HCT116 (cell line): ENCODE data around the gene NFATC1. TPM values are rescaled to one million over a fixed set of nuclear protein-coding genes. Genes with fewer than 3 reads are reported as not detected.

ENCODE experiments used
- ATAC-seq: fragments of 200-7000 bp; cut with Tn5 transposase; 2 replicates; pipeline ENCODE4 v1.9.1; 2020; ENCODE audit warnings: mild to moderate bottlenecking, moderate library complexity
- BruUV-seq: library from RNA; stranded (reverse); fragments of 400-500 nt; replicated peaks from 2 replicates; lab custom pipeline; 2021; lab: Mats Ljungman, UMichigan
- CTCF ChIA-PET: fragments of 300-600 bp; sonication (Branson Sonifier 250); formaldehyde crosslinking; loops from one replicate; lab custom pipeline; 2021; ENCODE audit warnings: antibody characterized with exemption; lab: Charles Lee
- POLR2A ChIA-PET: fragments of 300-600, 350-600 bp; sonication (Branson Sonifier 250); formaldehyde crosslinking; loops from one replicate; lab custom pipeline; 2021; ENCODE audit warnings: antibody characterized with exemption; lab: Charles Lee
- RAD21 ChIA-PET, 2 experiments: fragments of 300-600 bp; sonication (Branson Sonifier 250); formaldehyde crosslinking; loops; one replicate each; lab custom pipeline; 2023; ENCODE audit warnings: low total read pairs in 2 of 2; ENCODE audit not compliant: uncharacterized antibody in 2 of 2, unreplicated experiment in 2 of 2, low non-redundant PET in 1 of 2; lab: Charles Lee
- DNase-seq: peaks from one replicate; pipeline ENCODE4 v3.0.0-alpha.2; 2010; ENCODE audit warnings: low read depth, low spot score
- H2AFZ ChIP-seq: fragments of 200-600 bp; shearing (Covaris generic), sonication (generic); 2 replicates; pipeline ENCODE4 v1.6.1; 2017; ENCODE audit warnings: low read depth, mixed run types, mixed read lengths, antibody characterized with exemption, low read length; ENCODE audit not compliant: poor library complexity, severe bottlenecking
- H3K27ac ChIP-seq: 2 replicates; pipeline ENCODE4 v1.5.1; 2012; ENCODE audit warnings: low read depth, low read length
- H3K27me3 ChIP-seq: fragments of 200-600 bp; sonication (generic); 2 replicates; pipeline ENCODE4 v1.6.1; 2016; ENCODE audit warnings: mixed run types, low read length, mixed read lengths; ENCODE audit not compliant: insufficient read depth
- H3K36me3 ChIP-seq, 2 experiments: fragments of 200-500 bp in 1 of 2; fragments of 200-600 bp in 1 of 2; sonication (Bioruptor generic) in 1 of 2; sonication (generic) in 1 of 2; 2 replicates each; pipeline versions ENCODE4 v1.5.1 to v1.6.1; 2014 to 2016; ENCODE audit warnings: low read length in 2 of 2, inconsistent platforms in 1 of 2, mixed read lengths in 1 of 2, mixed run types in 1 of 2; ENCODE audit not compliant: insufficient read depth in 2 of 2, control insufficient read depth in 1 of 2
- H3K4me1 ChIP-seq, 2 experiments: fragments of 200-600 bp in 1 of 2; sonication (generic) in 1 of 2; 2 replicates each; pipeline versions ENCODE4 v1.5.1 to v1.6.1; 2012 to 2017; ENCODE audit warnings: low read length in 2 of 2, inconsistent platforms in 1 of 2, mild to moderate bottlenecking in 1 of 2, mixed read lengths in 1 of 2, mixed run types in 1 of 2, moderate library complexity in 1 of 2; ENCODE audit not compliant: insufficient read depth in 2 of 2, control insufficient read depth in 1 of 2
- H3K4me2 ChIP-seq: fragments of 200-600 bp; sonication (generic); 2 replicates; pipeline ENCODE4 v1.6.1; 2017; ENCODE audit warnings: mixed run types, low read length, mixed read lengths
- H3K4me3 ChIP-seq, 2 experiments: fragments of 200-600 bp in 1 of 2; sonication (generic) in 1 of 2; replicated peaks in 1 of 2; 2 replicates each; pipeline ENCODE4 v1.5.1; 2011 to 2016; ENCODE audit warnings: low read length in 2 of 2, control low read depth in 1 of 2, low read depth in 1 of 2, mild to moderate bottlenecking in 1 of 2, mixed read lengths in 1 of 2, mixed run types in 1 of 2
- H3K79me2 ChIP-seq: fragments of 200-600 bp; sonication (generic); 2 replicates; pipeline ENCODE4 v1.6.1; 2017; ENCODE audit warnings: mild to moderate bottlenecking, mixed run types, low read length, moderate library complexity, mixed read lengths; ENCODE audit not compliant: insufficient read depth
- H3K9ac ChIP-seq: fragments of 200-600 bp; sonication (generic); 2 replicates; pipeline ENCODE4 v1.6.1; 2016; ENCODE audit warnings: low read length, mixed read lengths
- H3K9me2 ChIP-seq: fragments of 200-600 bp; sonication (generic), shearing (Covaris generic); 2 replicates; pipeline ENCODE4 v1.6.1; 2017; ENCODE audit warnings: mixed run types, mild to moderate bottlenecking, moderate library complexity; ENCODE audit not compliant: insufficient read depth
- H3K9me3 ChIP-seq, 2 experiments: fragments of 200-500 bp in 1 of 2; fragments of 200-600 bp in 1 of 2; sonication (Bioruptor generic) in 1 of 2; sonication (generic) in 1 of 2; 2 replicates each; pipeline ENCODE4 v1.6.1; 2014 to 2017; ENCODE audit warnings: low read length in 2 of 2, mixed read lengths in 2 of 2, inconsistent platforms in 1 of 2, low read depth in 1 of 2, mild to moderate bottlenecking in 1 of 2, mixed run types in 1 of 2, moderate library complexity in 1 of 2; ENCODE audit not compliant: control insufficient read depth in 1 of 2, insufficient read depth in 1 of 2
- H4K20me1 ChIP-seq: fragments of 200-600 bp; sonication (generic), shearing (Covaris generic); 2 replicates; pipeline ENCODE4 v1.6.1; 2017; ENCODE audit warnings: mixed run types, mild to moderate bottlenecking, moderate library complexity; ENCODE audit not compliant: insufficient read depth
- CBX3 ChIP-seq: IDR thresholded peaks from 2 replicates; pipeline ENCODE4 v1.6.1; 2012; ENCODE audit warnings: low read depth
- CEBPB ChIP-seq: IDR thresholded peaks from 2 replicates; pipeline ENCODE4 v1.6.1; 2012; ENCODE audit warnings: low read depth
- ELF1 ChIP-seq: IDR thresholded peaks from 2 replicates; pipeline ENCODE4 v1.6.1; 2012; ENCODE audit warnings: low read depth, borderline replicate concordance
- EZH2 ChIP-seq: fragments of 200-600 bp; sonication (generic); IDR thresholded peaks from 2 replicates; pipeline ENCODE4 v1.6.1; 2017; ENCODE audit warnings: antibody characterized with exemption, mixed run types
- EZH2phosphoT487 ChIP-seq: fragments of 200-600 bp; IDR thresholded peaks from 2 replicates; pipeline ENCODE4 v1.6.1; 2018; ENCODE audit warnings: antibody characterized with exemption, borderline replicate concordance
- MAX ChIP-seq: IDR thresholded peaks from 2 replicates; pipeline ENCODE4 v1.6.1; 2012
- POLR2A ChIP-seq: IDR thresholded peaks from 2 replicates; pipeline ENCODE4 v1.7.0; 2011; ENCODE audit warnings: borderline replicate concordance; ENCODE audit not compliant: insufficient read depth, insufficient read length; ENCODE audit errors: extremely low read depth
- REST ChIP-seq: IDR thresholded peaks from 2 replicates; pipeline ENCODE4 v1.6.1; 2012; ENCODE audit warnings: low read depth
- SIN3A ChIP-seq: IDR thresholded peaks from 2 replicates; pipeline ENCODE4 v1.6.1; 2012; ENCODE audit warnings: low read depth
- SRF ChIP-seq: IDR thresholded peaks from 2 replicates; pipeline ENCODE4 v1.6.1; 2012; ENCODE audit warnings: low read depth
- YY1 ChIP-seq: IDR thresholded peaks from 2 replicates; pipeline ENCODE4 v1.6.1; 2011; ENCODE audit warnings: low read length, low read depth, moderate library complexity, mild to moderate bottlenecking; ENCODE audit not compliant: insufficient replicate concordance; ENCODE audit errors: extremely low read depth
- intact Hi-C: fragments of 100-400 bp; cut with micrococcal nuclease; formaldehyde crosslinking; loops from 2 replicates; pipeline ENCODE4 v1.10.0; 2022
- total RNA-seq: library from RNA; stranded (reverse); gene quantifications from one replicate; pipeline ENCODE4 v1.2.1, GENCODE V29; 2021; ENCODE audit not compliant: unreplicated experiment

Gene NFATC1
- total RNA-seq, 1 experiment from 2014 or later, result 20.8 TPM

GRCh38 chr18:79520478-79521390 is 125.0 kb downstream of the NFATC1 start:
- H2AFZ ChIP-seq, result no peak overlapping the region
- no peak overlapping the region for H3K27ac ChIP-seq
- TF ChIP-seq POLR2A, result no peak
- no peak for TF ChIP-seq EZH2phosphoT487
- TF ChIP-seq EZH2, result no peak
- no peak for TF ChIP-seq YY1
- TF ChIP-seq SRF, result no peak
- no peak for TF ChIP-seq CBX3
- no peak for TF ChIP-seq MAX
- no peak for TF ChIP-seq CEBPB
- no peak for TF ChIP-seq REST
- TF ChIP-seq ELF1, result no peak
- no peak for TF ChIP-seq SIN3A
- TF ChIP-seq, all 23 proteins: peak for 0
- no peaks in the 10 kb centered on the region for H3K9me3 ChIP-seq
- ChIA-PET CTCF (no interaction called here), POLR2A (no interaction called here), RAD21 (no interaction called here)
- no peaks in the 10 kb centered on the region for H3K9me2 ChIP-seq
- no peaks in the 10 kb centered on the region for H3K27me3 ChIP-seq
- DNase-seq, result no peak
- BruUV-seq, result no TSS peak
- no peak for ATAC-seq
- H3K4me2 ChIP-seq, result no peak overlapping the region
- H4K20me1 ChIP-seq, result no peaks in the 10 kb centered on the region
- H3K36me3 ChIP-seq, result no peaks in the 10 kb centered on the region
- H3K4me1 ChIP-seq, result no peaks in the 10 kb centered on the region
- no peaks in the 10 kb centered on the region for H3K79me2 ChIP-seq
- H3K4me3 ChIP-seq, result no peak overlapping the region
- H3K9ac ChIP-seq, result no peak overlapping the region
- intact Hi-C loops, result no loop called here
